ENCODE measurements around the gene NVL.
"Not testable (repeated sequence)": the region's sequence is repeated elsewhere in the genome, so short reads cannot be mapped to it uniquely, and the experiment has no call there.

Gene NVL

GRCh38 chr1:224338150-224338838, 8.3 kb upstream of the NVL start:
- no peak for DNase-seq (ENCODE audit: low read depth in 2 of 2)

GRCh38 chr1:224333939-224334786, 4.2 kb upstream of the NVL start:
- DNase-seq (ENCODE audit: low read depth in 2 of 2), result no peak

GRCh38 chr1:224333309-224333926, 3.4 kb upstream of the NVL start:
- no peak for DNase-seq (ENCODE audit: low read depth in 2 of 2)

- no peak for DNase-seq (ENCODE audit: low read depth in 2 of 2)
Observed at GRCh38 chr1:224331824-224332223, 1.9 kb upstream of the NVL start.

- no peak for DNase-seq (ENCODE audit: low read depth in 2 of 2)
Observed at GRCh38 chr1:224331326-224331725, 1.4 kb upstream of the NVL start.

GRCh38 chr1:224329484-224329841, 509 bp downstream of the NVL start:
- DNase-seq (ENCODE audit: low read depth in 2 of 2), result no peak

GRCh38 chr1:224328644-224329043, 1.3 kb downstream of the NVL start:
- no peak for DNase-seq (ENCODE audit: low read depth in 2 of 2)

GRCh38 chr1:224325959-224326358, 4.0 kb downstream of the NVL start:
- DNase-seq (ENCODE audit: low read depth in 2 of 2), result no peak

- no peak for DNase-seq (ENCODE audit: low read depth in 2 of 2)
Observed at GRCh38 chr1:224321706-224322105, 8.3 kb downstream of the NVL start.

- DNase-seq (ENCODE audit: low read depth in 2 of 2), result no peak
Observed at GRCh38 chr1:224317383-224318045, 12.5 kb downstream of the NVL start.

GRCh38 chr1:224312025-224312424, 17.9 kb downstream of the NVL start:
- DNase-seq (ENCODE audit: low read depth in 2 of 2), result no peak

- DNase-seq (ENCODE audit: low read depth in 2 of 2), result not testable (repeated sequence)
Observed at GRCh38 chr1:224311503-224311902, 18.5 kb downstream of the NVL start.

GRCh38 chr1:224308064-224308463, 21.9 kb downstream of the NVL start:
- DNase-seq (ENCODE audit: low read depth in 2 of 2), result no peak

GRCh38 chr1:224304767-224305166, 25.2 kb downstream of the NVL start:
- no peak for DNase-seq (ENCODE audit: low read depth in 2 of 2)

GRCh38 chr1:224302947-224303346, 27.0 kb downstream of the NVL start:
- no peak for DNase-seq (ENCODE audit: low read depth in 2 of 2)

GRCh38 chr1:224301391-224301790, 28.6 kb downstream of the NVL start:
- DNase-seq (ENCODE audit: low read depth in 2 of 2), result no peak

GRCh38 chr1:224300346-224300745, 29.6 kb downstream of the NVL start:
- no peak for DNase-seq (ENCODE audit: low read depth in 2 of 2)

GRCh38 chr1:224298346-224299330, 31.3 kb downstream of the NVL start:
- DNase-seq (ENCODE audit: low read depth in 2 of 2), result no peak

GRCh38 chr1:224294775-224295174, 35.2 kb downstream of the NVL start:
- DNase-seq (ENCODE audit: low read depth in 2 of 2), result no peak

GRCh38 chr1:224292419-224292818, 37.6 kb downstream of the NVL start:
- DNase-seq (ENCODE audit: low read depth in 2 of 2), result no peak

GRCh38 chr1:224289396-224289795, 40.6 kb downstream of the NVL start:
- DNase-seq (ENCODE audit: low read depth in 2 of 2), result no peak

All from stimulated activated CD4-positive, alpha-beta T cell treated with anti-CD3 and anti-CD28 coated beads, Interleukin-1b, Interleukin-23, amount 100 ng/mL, for 4 hours (primary cell).